Neuronal stem cell (in vitro differentiated cells): ENCODE data around the gene ABCD1.
A peak's percentile ranks its signal among the peaks of the same experiment; 100 is the strongest.

Experiments used
- DNase-seq: peaks from one replicate; pipeline ENCODE4 v3.0.0-alpha.2; 2013; ENCODE audit warnings: low spot score
- H2AFZ ChIP-seq: one replicate; pipeline ENCODE4 v1.6.1; 2013; ENCODE audit warnings: mild to moderate bottlenecking, low read length, inconsistent platforms
- H2AK5ac ChIP-seq: 2 replicates; pipeline ENCODE4 v1.6.1; 2013; ENCODE audit warnings: low read depth, mild to moderate bottlenecking, inconsistent platforms, low read length, moderate library complexity, mixed read lengths
- H2BK120ac ChIP-seq: 2 replicates; pipeline ENCODE4 v1.6.1; 2013; ENCODE audit warnings: low read depth, mild to moderate bottlenecking, inconsistent platforms, low read length, moderate library complexity, mixed read lengths
- H2BK12ac ChIP-seq: one replicate; pipeline ENCODE4 v1.6.1; 2013; ENCODE audit warnings: low read length, inconsistent platforms
- H2BK15ac ChIP-seq: 2 replicates; pipeline ENCODE4 v1.6.1; 2013; ENCODE audit warnings: mild to moderate bottlenecking, low read length, inconsistent platforms, mixed read lengths
- H2BK5ac ChIP-seq: one replicate; pipeline ENCODE4 v1.6.1; 2013; ENCODE audit warnings: inconsistent platforms, mild to moderate bottlenecking, low read length, moderate library complexity
- H3K14ac ChIP-seq: one replicate; pipeline ENCODE4 v1.6.1; 2013; ENCODE audit warnings: low read length, inconsistent platforms
- H3K18ac ChIP-seq: 2 replicates; pipeline ENCODE4 v1.6.1; 2013; ENCODE audit warnings: low read length, inconsistent platforms
- H3K23ac ChIP-seq: 2 replicates; pipeline ENCODE4 v1.6.1; 2013; ENCODE audit warnings: low read depth, mild to moderate bottlenecking, mixed read lengths, low read length, inconsistent platforms; ENCODE audit not compliant: poor library complexity
- H3K27ac ChIP-seq: replicated peaks from 3 replicates; pipeline ENCODE4 v1.5.1; 2013; ENCODE audit warnings: low read length, inconsistent platforms
- H3K27me3 ChIP-seq, 3 experiments: 2 replicates each; pipeline ENCODE4 v1.6.1; 2013; ENCODE audit warnings: low read length in 3 of 3, mild to moderate bottlenecking in 2 of 3, inconsistent platforms in 1 of 3, low read depth in 1 of 3, mixed read lengths in 1 of 3, moderate library complexity in 1 of 3; ENCODE audit not compliant: control insufficient read depth in 3 of 3, insufficient read depth in 3 of 3
- H3K36me3 ChIP-seq, 2 donors: replicated peaks in 1 of 2; 2 replicates each; pipeline ENCODE4 v1.6.1; 2013; ENCODE audit warnings: low read length in 2 of 2; ENCODE audit not compliant: control insufficient read depth in 2 of 2, insufficient read depth in 2 of 2
- H3K4ac ChIP-seq: 2 replicates; pipeline ENCODE4 v1.6.1; 2013; ENCODE audit warnings: inconsistent platforms, mild to moderate bottlenecking, low read length, moderate library complexity
- H3K4me1 ChIP-seq, 2 donors: 1 replicate in 1 of 2; 2 replicates in 1 of 2; pipeline ENCODE4 v1.6.1; 2013; ENCODE audit warnings: low read length in 2 of 2, low read depth in 1 of 2; ENCODE audit not compliant: control insufficient read depth in 2 of 2, insufficient read depth in 1 of 2
- H3K4me2 ChIP-seq: one replicate; pipeline ENCODE4 v1.6.1; 2013; ENCODE audit warnings: mild to moderate bottlenecking, low read length, inconsistent platforms; ENCODE audit not compliant: insufficient read depth, poor library complexity, severe bottlenecking
- H3K4me3 ChIP-seq, 2 donors: 2 replicates each; pipeline ENCODE4 v1.5.1; 2013; ENCODE audit warnings: low read length in 2 of 2, mild to moderate bottlenecking in 2 of 2, inconsistent platforms in 1 of 2, moderate library complexity in 1 of 2
- H3K79me1 ChIP-seq: one replicate; pipeline ENCODE4 v1.6.1; 2013; ENCODE audit warnings: low read depth, mild to moderate bottlenecking, inconsistent platforms, low read length, moderate library complexity
- H3K9ac ChIP-seq: one replicate; pipeline ENCODE4 v1.6.1; 2013; ENCODE audit warnings: mild to moderate bottlenecking, low read depth, low read length, inconsistent platforms; ENCODE audit not compliant: poor library complexity
- H3K9me3 ChIP-seq, 2 donors: replicated peaks in 1 of 2; 2 replicates each; pipeline versions ENCODE3 to v1.6.1; 2013; ENCODE audit warnings: low read length in 2 of 2, mild to moderate bottlenecking in 2 of 2, inconsistent platforms in 1 of 2, low read depth in 1 of 2, mixed read lengths in 1 of 2, moderate library complexity in 1 of 2; ENCODE audit not compliant: control insufficient read depth in 2 of 2, insufficient read depth in 1 of 2
- H4K8ac ChIP-seq: one replicate; pipeline ENCODE4 v1.6.1; 2013; ENCODE audit warnings: low read depth, mild to moderate bottlenecking, inconsistent platforms, low read length, moderate library complexity
- H4K91ac ChIP-seq: one replicate; pipeline ENCODE4 v1.6.1; 2013; ENCODE audit warnings: low read length, low read depth, mild to moderate bottlenecking, inconsistent platforms; ENCODE audit not compliant: poor library complexity
- WGBS, 2 donors: extraction: QIAGEN DNeasy Blood & Tissue Kit; methylation state at CpG; one replicate each; pipeline ENCODE4 v1.1.7; 2013; ENCODE audit warnings: missing lambda C conversion rate in 2 of 2, mixed read lengths in 1 of 2; ENCODE audit not compliant: insufficient read length in 2 of 2, insufficient replicate concordance in 1 of 2; ENCODE audit errors: extremely low coverage in 2 of 2; 5-methylcytosine and 5-hydroxymethylcytosine counted together

The ABCD1 gene

GRCh38 chrX:153686711-153687110 lies 37.9 kb upstream of the ABCD1 start:
- H3K14ac ChIP-seq: peak overlapping the region; percentile 38
- no peak overlapping the region for H3K9ac ChIP-seq
- peak overlapping the region; percentile 98 for H2BK5ac ChIP-seq
- peaks cover 8 to 21% of the 10 kb centered on the region in 2 donors for H3K36me3 ChIP-seq
- DNase-seq: no peak
- no peak overlapping the region for H4K91ac ChIP-seq
- no peak overlapping the region for H3K4ac ChIP-seq
- H3K9me3 ChIP-seq: peaks cover 0 to 2% of the 10 kb centered on the region in 2 donors
- H3K4me3 ChIP-seq: peak overlapping the region in 1 of 2 donors; percentile 49
- H4K8ac ChIP-seq: peak overlapping the region; percentile 96
- H3K18ac ChIP-seq: peak overlapping the region; percentile 89
- H3K4me2 ChIP-seq: peak overlapping the region; percentile 33
- no peak overlapping the region for H2AK5ac ChIP-seq
- H3K79me1 ChIP-seq: peaks cover 14% of the 10 kb centered on the region
- H3K4me1 ChIP-seq: peaks cover 16 to 23% of the 10 kb centered on the region in 2 donors
- no peaks in the 10 kb centered on the region for H3K27me3 ChIP-seq
- WGBS, 2 donors: no CpG with 5 or more reads among the region's 9 CpGs
- no peak overlapping the region for H3K23ac ChIP-seq
- no peak overlapping the region for H2BK12ac ChIP-seq
- H2BK15ac ChIP-seq: no peak overlapping the region
- no peak overlapping the region for H2AFZ ChIP-seq
- H2BK120ac ChIP-seq: peak overlapping the region; percentile 61
- peak overlapping the region; percentile 97 for H3K27ac ChIP-seq

DNA sequence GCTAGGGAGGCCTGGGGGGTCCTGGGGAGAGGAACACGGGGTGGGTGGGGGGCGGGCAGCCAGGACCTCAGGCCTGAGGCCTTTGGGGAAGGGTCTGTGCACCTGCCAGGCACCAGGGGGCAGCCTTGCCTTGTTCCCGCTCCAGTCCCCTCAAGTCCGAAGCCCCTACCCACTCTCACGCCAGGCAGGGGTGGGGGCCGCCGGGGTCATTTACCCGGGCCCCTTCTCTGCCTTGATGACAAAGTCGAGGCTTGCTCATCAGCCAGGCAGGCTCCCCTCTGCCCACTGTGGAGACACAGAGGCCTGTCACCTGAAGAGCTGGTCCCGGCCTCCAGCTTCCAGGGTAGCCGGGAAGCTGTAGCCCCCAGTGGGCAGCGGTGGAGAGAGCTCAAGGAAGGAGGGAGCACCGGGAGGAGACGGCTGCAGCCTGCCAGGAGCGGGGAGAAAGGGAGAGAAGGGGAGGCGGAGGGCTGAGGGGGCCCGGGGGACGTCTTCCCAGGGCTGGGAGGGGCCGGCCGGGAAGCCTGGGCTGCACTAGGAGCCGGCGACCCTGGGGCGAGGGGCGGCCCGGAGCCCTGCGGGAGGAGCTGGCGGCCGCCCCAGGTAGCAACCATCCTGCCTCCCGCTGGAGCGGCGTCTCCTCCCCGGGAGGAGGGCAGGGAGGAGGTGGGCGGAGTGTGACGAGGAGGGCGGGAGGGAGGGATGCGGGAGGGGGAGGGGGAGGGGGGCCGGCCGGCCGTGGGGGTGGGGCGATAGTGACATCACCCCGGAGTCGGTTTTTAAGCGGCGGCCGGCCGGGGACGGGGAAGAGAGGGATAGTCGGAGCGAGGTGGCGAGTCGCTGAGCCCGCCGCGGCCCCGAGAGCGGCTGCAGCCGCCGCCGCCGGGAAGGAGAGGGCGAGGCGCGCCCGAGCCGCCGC lies 37.3 kb upstream of the ABCD1 start, which contains the start of gene SLC6A8:
SLC6A8 (plus strand) TSS at position 806 of the 919 bp plus-strand sequence. CDS start 649 bp downstream, outside the sequence.
- Histone ChIP-seq H2BK120ac (no peak within 1 kb of the TSS), H3K4me2 (peak within 1 kb of the TSS; percentile 77), H3K18ac (peak within 1 kb of the TSS; percentile 90), H4K91ac (no peak within 1 kb of the TSS), H3K14ac (peak within 1 kb of the TSS; percentile 38), H3K4ac (no peak within 1 kb of the TSS), H4K8ac (peak within 1 kb of the TSS; percentile 96), H2BK15ac (no peak within 1 kb of the TSS), H3K4me3 (peak within 1 kb of the TSS; percentile 62 to 96), H3K36me3 (peaks cover 8 to 28% of the 10 kb centered on the region in 2 donors), H3K27me3 (no peaks in the 10 kb centered on the region), H3K27ac (peak within 1 kb of the TSS; percentile 97), H2AFZ (no peak within 1 kb of the TSS), H2AK5ac (peak within 1 kb of the TSS; percentile 63), H2BK12ac (no peak within 1 kb of the TSS), H3K4me1 (peaks cover 16 to 23% of the 10 kb centered on the region in 2 donors), H3K23ac (no peak within 1 kb of the TSS), H2BK5ac (peak within 1 kb of the TSS; percentile 98), H3K9me3 (peaks cover 0 to 2% of the 10 kb centered on the region in 2 donors), H3K9ac (peak within 1 kb of the TSS; percentile 88), H3K79me1 (peaks cover 14% of the 10 kb centered on the region)
- no CpG with 5 or more reads among the region's 66 CpGs for WGBS, 2 donors
- no peak for DNase-seq

DNA sequence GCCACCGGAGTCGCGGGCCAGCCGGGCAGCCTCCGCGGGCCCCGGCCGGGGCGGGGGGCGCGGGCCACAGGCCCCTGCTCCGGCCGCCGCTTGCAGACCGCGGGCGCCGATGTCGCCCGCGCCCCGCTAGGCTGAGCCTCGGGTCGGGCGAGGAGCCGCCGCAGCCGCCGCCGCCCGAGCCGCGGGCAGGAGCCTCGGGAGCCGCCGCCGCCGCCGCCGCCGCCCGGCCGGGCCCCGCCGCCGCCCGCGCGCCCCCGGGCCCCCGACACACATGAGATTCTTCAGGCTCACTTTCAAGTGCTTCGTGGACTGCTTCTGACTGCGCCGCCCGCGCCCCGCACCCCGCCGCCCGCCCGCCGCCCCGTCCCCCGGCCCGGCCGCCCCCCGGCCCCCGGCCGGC lies 36.6 kb upstream of the ABCD1 start:
- H3K4me2 ChIP-seq: no peak overlapping the region
- peaks cover 8 to 34% of the 10 kb centered on the region in 2 donors for H3K36me3 ChIP-seq
- H3K9me3 ChIP-seq: peaks cover 0 to 2% of the 10 kb centered on the region in 2 donors
- H2BK120ac ChIP-seq: no peak overlapping the region
- no peak overlapping the region for H2BK5ac ChIP-seq
- H4K8ac ChIP-seq: no peak overlapping the region
- peak overlapping the region; percentile 62 to 70 for H3K4me3 ChIP-seq
- H3K4ac ChIP-seq: no peak overlapping the region
- no peak for DNase-seq
- no peak overlapping the region for H3K18ac ChIP-seq
- no peak overlapping the region for H3K14ac ChIP-seq
- WGBS, 2 donors: no CpG with 5 or more reads among the region's 69 CpGs
- H2BK12ac ChIP-seq: no peak overlapping the region
- H3K9ac ChIP-seq: no peak overlapping the region
- H3K27ac ChIP-seq: no peak overlapping the region
- H2AK5ac ChIP-seq: no peak overlapping the region
- no peak overlapping the region for H4K91ac ChIP-seq
- H3K79me1 ChIP-seq: peaks cover 16% of the 10 kb centered on the region
- no peak overlapping the region for H2AFZ ChIP-seq
- no peaks in the 10 kb centered on the region for H3K27me3 ChIP-seq
- no peak overlapping the region for H3K23ac ChIP-seq
- peaks cover 16 to 23% of the 10 kb centered on the region in 2 donors for H3K4me1 ChIP-seq
- no peak overlapping the region for H2BK15ac ChIP-seq

DNA sequence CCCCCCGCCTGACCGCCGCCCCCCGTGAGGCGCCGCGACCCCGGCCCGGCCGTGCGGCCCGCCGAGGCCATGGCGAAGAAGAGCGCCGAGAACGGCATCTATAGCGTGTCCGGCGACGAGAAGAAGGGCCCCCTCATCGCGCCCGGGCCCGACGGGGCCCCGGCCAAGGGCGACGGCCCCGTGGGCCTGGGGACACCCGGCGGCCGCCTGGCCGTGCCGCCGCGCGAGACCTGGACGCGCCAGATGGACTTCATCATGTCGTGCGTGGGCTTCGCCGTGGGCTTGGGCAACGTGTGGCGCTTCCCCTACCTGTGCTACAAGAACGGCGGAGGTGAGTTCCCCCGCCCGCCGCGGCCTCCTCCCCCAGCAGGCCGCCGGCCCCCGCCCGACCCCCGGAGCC lies 36.1 kb upstream of the ABCD1 start:
- H3K27ac ChIP-seq: no peak overlapping the region
- no peak overlapping the region for H2BK15ac ChIP-seq
- no peak overlapping the region for H2BK120ac ChIP-seq
- H4K91ac ChIP-seq: no peak overlapping the region
- peaks cover 10 to 37% of the 10 kb centered on the region in 2 donors for H3K36me3 ChIP-seq
- H3K4me3 ChIP-seq: peak overlapping the region; percentile 62 to 96
- H3K14ac ChIP-seq: no peak overlapping the region
- peaks cover 0 to 2% of the 10 kb centered on the region in 2 donors for H3K9me3 ChIP-seq
- peaks cover 16 to 23% of the 10 kb centered on the region in 2 donors for H3K4me1 ChIP-seq
- H3K18ac ChIP-seq: peak overlapping the region; percentile 57
- no peak overlapping the region for H2BK5ac ChIP-seq
- no peak overlapping the region for H3K23ac ChIP-seq
- H2AK5ac ChIP-seq: no peak overlapping the region
- DNase-seq: no peak
- H3K9ac ChIP-seq: peak overlapping the region; percentile 88
- peak overlapping the region; percentile 25 for H3K4me2 ChIP-seq
- no peak overlapping the region for H2BK12ac ChIP-seq
- WGBS, 2 donors: no CpG with 5 or more reads among the region's 57 CpGs
- H4K8ac ChIP-seq: no peak overlapping the region
- no peaks in the 10 kb centered on the region for H3K27me3 ChIP-seq
- no peak overlapping the region for H2AFZ ChIP-seq
- no peak overlapping the region for H3K4ac ChIP-seq
- peaks cover 16% of the 10 kb centered on the region for H3K79me1 ChIP-seq
